Astrocyte (in vitro differentiated cells and primary cell): ENCODE results near the gene CGA. TPM values are rescaled to one million over a fixed set of nuclear protein-coding genes. Genes with fewer than 3 reads are reported as not detected.

Experiments
- DNase-seq: peaks from one replicate; pipeline ENCODE4 v3.0.0-alpha.2; 2010; ENCODE audit warnings: low read depth
- FAIRE-seq: peaks from 2 replicates; lab custom pipeline; 2011; peaks lifted over from hg19 to GRCh38; lab: Jason Lieb, UNC
- H2AFZ ChIP-seq: 2 replicates; pipeline ENCODE4 v1.6.0; 2012; ENCODE audit warnings: low read depth, low read length, inconsistent platforms
- H3K27ac ChIP-seq: 2 replicates; pipeline ENCODE4 v1.5.1; 2011; ENCODE audit warnings: low read depth, low read length, inconsistent platforms
- H3K27me3 ChIP-seq: 2 replicates; pipeline ENCODE4 v1.6.0; 2011; ENCODE audit warnings: low read length, inconsistent platforms; ENCODE audit not compliant: insufficient read depth
- H3K36me3 ChIP-seq: 2 replicates; pipeline ENCODE4 v1.5.1; 2011; ENCODE audit warnings: low read length, inconsistent platforms; ENCODE audit not compliant: insufficient read depth
- H3K4me1 ChIP-seq: 2 replicates; pipeline ENCODE4 v1.5.1; 2011; ENCODE audit warnings: low read length, inconsistent platforms; ENCODE audit not compliant: insufficient read depth
- H3K4me2 ChIP-seq: 2 replicates; pipeline ENCODE4 v1.6.0; 2012; ENCODE audit warnings: low read length, inconsistent platforms
- H3K4me3 ChIP-seq: 2 replicates; pipeline ENCODE4 v1.5.1; 2011; ENCODE audit warnings: low read depth, mild to moderate bottlenecking, low read length, inconsistent platforms; ENCODE audit not compliant: insufficient read depth
- H3K79me2 ChIP-seq: 2 replicates; pipeline ENCODE4 v1.6.0; 2012; ENCODE audit warnings: mild to moderate bottlenecking, low read length, inconsistent platforms; ENCODE audit not compliant: insufficient read depth
- H3K9ac ChIP-seq: 2 replicates; pipeline ENCODE4 v1.6.0; 2012; ENCODE audit warnings: mild to moderate bottlenecking, low read length, inconsistent platforms
- H3K9me3 ChIP-seq: 2 replicates; pipeline ENCODE4 v1.5.1; 2012; ENCODE audit warnings: low read depth, mild to moderate bottlenecking, low read length, inconsistent platforms; ENCODE audit not compliant: insufficient read depth
- H4K20me1 ChIP-seq: 2 replicates; pipeline ENCODE4 v1.6.0; 2012; ENCODE audit warnings: low read length, inconsistent platforms; ENCODE audit not compliant: insufficient read depth
- H3K27ac Mint-ChIP-seq: one replicate; pipeline ENCODE4 v1.8.0; 2021; ENCODE audit warnings: mild to moderate bottlenecking, mixed read lengths; ENCODE audit not compliant: unreplicated experiment
- H3K27me3 Mint-ChIP-seq: one replicate; pipeline ENCODE4 v1.8.0; 2021; ENCODE audit warnings: low read depth, mixed read lengths; ENCODE audit not compliant: unreplicated experiment
- H3K36me3 Mint-ChIP-seq: one replicate; pipeline ENCODE4 v1.8.0; 2021; ENCODE audit warnings: low read depth, mixed read lengths; ENCODE audit not compliant: unreplicated experiment
- H3K4me1 Mint-ChIP-seq: one replicate; pipeline ENCODE4 v1.8.0; 2021; ENCODE audit warnings: low read depth, mixed read lengths; ENCODE audit not compliant: unreplicated experiment
- H3K4me3 Mint-ChIP-seq: one replicate; pipeline ENCODE4 v1.8.0; 2021; ENCODE audit warnings: mild to moderate bottlenecking, moderate library complexity, mixed read lengths; ENCODE audit not compliant: unreplicated experiment
- H3K9me3 Mint-ChIP-seq: one replicate; pipeline ENCODE4 v1.8.0; 2021; ENCODE audit warnings: mild to moderate bottlenecking, mixed read lengths; ENCODE audit not compliant: unreplicated experiment
- EZH2 ChIP-seq: IDR thresholded peaks from 2 replicates; pipeline ENCODE4 v1.6.1; 2012; ENCODE audit warnings: mild to moderate bottlenecking, low read length, inconsistent platforms; ENCODE audit not compliant: insufficient read depth
- total RNA-seq: library from RNA; stranded (reverse); gene quantifications from 2 replicates; pipeline ENCODE4 v1.2.1, GENCODE V29; 2021
- TF ChIP-seq, protein P1 (sequence below): IDR thresholded peaks from 2 replicates; pipeline ENCODE4 v1.5.1; 2011; ENCODE audit warnings: low read depth, mild to moderate bottlenecking, inconsistent platforms, low read length, moderate library complexity; ENCODE audit not compliant: insufficient read depth

Gene CGA
- total RNA-seq, 1 donor from 2014 or later = 2.0 TPM

DNA sequence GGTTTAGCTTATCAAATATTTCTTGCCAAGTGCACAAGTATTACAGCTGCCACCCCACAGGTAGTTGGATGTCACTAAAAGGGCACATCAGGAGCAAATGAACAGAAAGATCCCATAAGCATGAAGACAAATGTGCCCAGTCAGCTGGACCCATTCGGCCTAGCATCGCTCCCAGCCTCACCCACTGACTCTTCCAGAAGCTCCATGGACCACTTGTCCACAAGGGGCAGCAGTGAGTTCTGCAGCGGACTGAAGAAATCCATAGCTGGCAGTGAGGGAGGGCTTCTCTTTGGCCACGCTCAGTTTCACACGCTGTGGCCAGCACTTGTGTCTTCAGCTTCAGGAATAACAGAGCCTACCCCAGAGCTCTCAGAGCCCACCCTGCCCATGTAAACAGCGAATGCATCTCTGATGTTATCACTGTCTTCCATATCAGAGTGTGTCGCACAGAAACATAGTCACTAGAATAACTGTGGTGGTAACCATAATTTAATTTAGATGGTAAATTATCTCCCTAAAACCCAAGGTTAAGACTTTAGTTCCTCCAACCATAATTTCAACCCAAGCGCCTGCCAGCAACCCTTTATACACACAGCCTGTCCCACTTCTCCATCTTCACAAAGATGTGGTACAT, 15.8 kb downstream of the CGA start:
- Mint-ChIP-seq H3K9me3 (no peaks in the 10 kb centered on the region), H3K4me3 (no peak overlapping the region), H3K36me3 (no peaks in the 10 kb centered on the region), H3K27me3 (peaks cover 7% of the 10 kb centered on the region), H3K4me1 (peaks cover 7% of the 10 kb centered on the region), H3K27ac (no peak overlapping the region)
- Histone ChIP-seq H3K27me3 (peaks cover 4% of the 10 kb centered on the region), H3K36me3 (no peaks in the 10 kb centered on the region), H3K9ac (no peak overlapping the region), H4K20me1 (no peaks in the 10 kb centered on the region), H3K79me2 (no peaks in the 10 kb centered on the region), H3K4me3 (no peak overlapping the region), H3K4me1 (no peaks in the 10 kb centered on the region), H2AFZ (no peak overlapping the region), H3K9me3 (no peaks in the 10 kb centered on the region), H3K27ac (no peak overlapping the region), H3K4me2 (no peak overlapping the region)
- TF ChIP-seq, protein P1, sequence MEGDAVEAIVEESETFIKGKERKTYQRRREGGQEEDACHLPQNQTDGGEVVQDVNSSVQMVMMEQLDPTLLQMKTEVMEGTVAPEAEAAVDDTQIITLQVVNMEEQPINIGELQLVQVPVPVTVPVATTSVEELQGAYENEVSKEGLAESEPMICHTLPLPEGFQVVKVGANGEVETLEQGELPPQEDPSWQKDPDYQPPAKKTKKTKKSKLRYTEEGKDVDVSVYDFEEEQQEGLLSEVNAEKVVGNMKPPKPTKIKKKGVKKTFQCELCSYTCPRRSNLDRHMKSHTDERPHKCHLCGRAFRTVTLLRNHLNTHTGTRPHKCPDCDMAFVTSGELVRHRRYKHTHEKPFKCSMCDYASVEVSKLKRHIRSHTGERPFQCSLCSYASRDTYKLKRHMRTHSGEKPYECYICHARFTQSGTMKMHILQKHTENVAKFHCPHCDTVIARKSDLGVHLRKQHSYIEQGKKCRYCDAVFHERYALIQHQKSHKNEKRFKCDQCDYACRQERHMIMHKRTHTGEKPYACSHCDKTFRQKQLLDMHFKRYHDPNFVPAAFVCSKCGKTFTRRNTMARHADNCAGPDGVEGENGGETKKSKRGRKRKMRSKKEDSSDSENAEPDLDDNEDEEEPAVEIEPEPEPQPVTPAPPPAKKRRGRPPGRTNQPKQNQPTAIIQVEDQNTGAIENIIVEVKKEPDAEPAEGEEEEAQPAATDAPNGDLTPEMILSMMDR = peak; percentile 90
- TF ChIP-seq EZH2 = no peak
- DNase-seq (peak; percentile 41), FAIRE-seq (no peak)

DNA sequence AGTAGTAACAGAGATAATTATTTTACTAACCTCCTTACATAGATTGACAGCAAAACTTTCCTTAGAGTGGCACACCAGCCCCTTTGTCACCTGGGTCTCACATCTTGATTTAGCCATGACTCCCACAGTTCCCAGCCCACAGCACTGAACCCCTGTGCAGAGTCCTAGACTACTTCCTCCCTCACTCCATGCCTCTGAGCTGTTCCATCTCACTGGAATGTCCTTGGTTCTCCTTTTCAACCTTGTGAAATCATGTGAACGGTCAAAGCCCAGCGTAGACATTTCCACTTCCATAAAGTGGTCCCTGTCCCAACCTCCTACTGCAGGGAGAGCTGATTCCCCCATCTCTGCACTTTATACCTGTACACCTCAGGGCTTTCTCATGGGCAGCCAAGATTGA, 19.7 kb downstream of the CGA start:
- H3K4me3 ChIP-seq = no peak overlapping the region
- DNase-seq (no peak), FAIRE-seq (no peak)
- H3K9me3 ChIP-seq = no peaks in the 10 kb centered on the region
- no peaks in the 10 kb centered on the region for H3K36me3 ChIP-seq
- H3K4me2 ChIP-seq = no peak overlapping the region
- no peaks in the 10 kb centered on the region for H3K4me1 ChIP-seq
- H4K20me1 ChIP-seq = no peaks in the 10 kb centered on the region
- Mint-ChIP-seq H3K4me1 (peaks cover 7% of the 10 kb centered on the region), H3K9me3 (no peaks in the 10 kb centered on the region), H3K4me3 (no peak overlapping the region), H3K36me3 (no peaks in the 10 kb centered on the region), H3K27me3 (peaks cover 3% of the 10 kb centered on the region), H3K27ac (no peak overlapping the region)
- TF ChIP-seq EZH2 = no peak
- TF ChIP-seq, protein P1 = no peak
- no peak overlapping the region for H3K9ac ChIP-seq
- H3K27ac ChIP-seq = no peak overlapping the region
- no peaks in the 10 kb centered on the region for H3K79me2 ChIP-seq
- no peaks in the 10 kb centered on the region for H3K27me3 ChIP-seq
- H2AFZ ChIP-seq = no peak overlapping the region

DNA sequence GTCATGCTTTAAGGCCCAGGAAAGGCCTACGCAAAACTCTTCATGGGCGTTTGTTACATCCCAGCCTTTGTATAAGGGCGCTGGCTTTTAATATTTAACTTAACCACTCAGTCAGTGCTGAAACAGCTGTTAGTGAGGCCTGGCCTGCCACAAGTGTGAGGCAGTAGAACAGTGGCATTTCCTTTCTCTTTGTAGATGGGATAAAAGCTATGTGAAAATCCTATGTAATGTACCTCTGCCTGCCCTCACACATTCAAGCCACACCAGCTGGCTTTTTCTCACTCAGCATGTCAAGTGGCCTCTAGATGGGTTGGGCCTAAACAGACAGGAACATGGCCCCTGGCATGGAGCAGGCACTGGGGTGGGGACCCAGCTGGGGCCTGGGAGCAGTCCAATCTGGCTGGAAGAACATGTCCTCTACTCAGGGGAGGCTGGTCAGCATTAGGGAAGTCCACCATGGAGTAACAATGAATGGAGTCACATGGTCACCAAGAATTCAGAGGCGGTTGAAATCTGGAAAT, 20.7 kb downstream of the CGA start:
- peak overlapping the region; percentile 54 for H3K27ac Mint-ChIP-seq
- no peak overlapping the region for H3K9ac ChIP-seq
- no peaks in the 10 kb centered on the region for H3K36me3 ChIP-seq
- no peak overlapping the region for H3K4me2 ChIP-seq
- no peaks in the 10 kb centered on the region for H3K9me3 ChIP-seq
- H3K27me3 ChIP-seq = no peaks in the 10 kb centered on the region
- no peaks in the 10 kb centered on the region for H3K9me3 Mint-ChIP-seq
- TF ChIP-seq EZH2 = no peak
- TF ChIP-seq, protein P1 = no peak
- no peaks in the 10 kb centered on the region for H3K4me1 ChIP-seq
- DNase-seq (no peak), FAIRE-seq (no peak)
- H3K27ac ChIP-seq = no peak overlapping the region
- no peaks in the 10 kb centered on the region for H4K20me1 ChIP-seq
- no peaks in the 10 kb centered on the region for H3K36me3 Mint-ChIP-seq
- H3K27me3 Mint-ChIP-seq = peaks cover 3% of the 10 kb centered on the region
- no peak overlapping the region for H3K4me3 ChIP-seq
- H3K79me2 ChIP-seq = no peaks in the 10 kb centered on the region
- H3K4me1 Mint-ChIP-seq = peaks cover 7% of the 10 kb centered on the region
- no peak overlapping the region for H2AFZ ChIP-seq
- H3K4me3 Mint-ChIP-seq = no peak overlapping the region
